HG02840 (cell line): ENCODE measurements around the gene CAMK2D.

ENCODE experiments used
- ATAC-seq: cut with Tn5 transposase; IDR thresholded peaks from one replicate; pipeline ENCODE4 v1.9.1; 2021; ENCODE audit warnings: mild to moderate bottlenecking, moderate library complexity, moderate number of reproducible peaks; ENCODE audit not compliant: unreplicated experiment, low FRiP score

The CAMK2D gene

GRCh38 chr4:113452868-113453620 is 308.5 kb downstream of the CAMK2D start:
- ATAC-seq: no peak

- no peak for ATAC-seq
These were observed 309.4 kb downstream of the CAMK2D start for GRCh38 chr4:113452152-113452551.

GRCh38 chr4:113450295-113451080 is 311.1 kb downstream of the CAMK2D start:
- no peak for ATAC-seq

DNA sequence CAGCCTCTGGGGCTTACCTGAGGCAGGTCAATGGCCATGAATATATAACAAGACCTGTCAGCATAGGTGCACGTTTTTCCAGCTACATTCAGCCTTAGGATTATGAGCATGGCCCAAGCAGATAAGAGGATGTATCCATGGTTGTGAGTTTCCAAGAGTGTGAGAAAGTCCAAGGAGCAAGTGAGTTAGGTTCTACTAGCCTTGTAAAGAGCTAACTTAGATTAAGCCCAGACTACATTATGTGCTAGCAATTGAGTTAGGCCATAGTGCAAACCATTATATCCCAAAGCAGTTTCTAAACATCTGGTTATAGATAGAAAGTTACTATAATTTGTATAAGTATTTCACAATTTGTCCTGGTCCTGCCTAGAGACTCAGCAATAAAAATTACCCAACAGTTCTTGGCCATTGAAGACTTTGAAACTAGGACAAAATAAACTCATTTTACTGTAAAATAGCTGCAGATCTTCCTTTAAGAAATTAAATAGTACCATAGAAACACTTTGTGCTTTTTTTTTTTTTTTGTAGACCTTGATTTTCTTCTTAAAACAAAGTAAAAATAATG is 312.0 kb downstream of the CAMK2D start:
- ATAC-seq: no peak

DNA sequence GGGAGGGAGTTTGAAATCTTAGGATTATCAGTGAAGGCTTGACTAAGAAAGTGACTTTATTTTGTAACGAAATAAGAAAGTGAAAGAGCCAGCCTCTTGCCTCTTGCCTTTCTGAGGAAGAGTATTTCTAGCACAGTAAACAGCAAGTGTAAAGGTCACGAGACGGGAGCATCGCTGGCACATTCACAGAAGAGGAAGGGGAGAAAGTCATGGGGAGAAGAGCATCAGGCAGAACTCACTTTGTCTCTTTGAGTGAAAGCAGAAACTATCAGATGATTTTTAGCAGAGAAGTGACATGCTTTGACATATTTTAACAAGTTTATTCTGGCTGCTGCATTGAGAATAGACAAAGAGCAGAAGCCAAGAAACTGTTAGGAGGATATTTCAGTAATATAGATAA is 313.8 kb downstream of the CAMK2D start:
- ATAC-seq: no peak

DNA sequence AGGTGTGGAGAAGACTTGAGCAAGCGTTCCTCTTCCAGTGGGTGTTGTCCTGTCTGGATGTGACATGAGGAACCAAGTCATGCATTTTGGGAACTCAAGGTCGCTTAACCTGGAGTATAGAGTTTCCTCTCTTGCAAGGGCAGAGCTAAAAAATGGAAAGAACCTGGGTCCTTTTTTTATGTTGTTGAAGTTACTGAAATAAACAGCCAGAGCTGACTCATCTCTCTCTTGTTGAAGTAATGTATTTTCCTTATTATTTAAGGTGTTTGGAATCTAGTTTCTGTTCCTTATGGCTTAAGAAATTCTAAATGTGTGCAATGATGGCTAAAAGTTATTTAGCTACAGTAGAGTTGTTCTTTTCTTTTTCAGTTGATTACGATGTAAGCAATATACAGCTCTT is 314.5 kb downstream of the CAMK2D start:
- ATAC-seq: no peak

DNA sequence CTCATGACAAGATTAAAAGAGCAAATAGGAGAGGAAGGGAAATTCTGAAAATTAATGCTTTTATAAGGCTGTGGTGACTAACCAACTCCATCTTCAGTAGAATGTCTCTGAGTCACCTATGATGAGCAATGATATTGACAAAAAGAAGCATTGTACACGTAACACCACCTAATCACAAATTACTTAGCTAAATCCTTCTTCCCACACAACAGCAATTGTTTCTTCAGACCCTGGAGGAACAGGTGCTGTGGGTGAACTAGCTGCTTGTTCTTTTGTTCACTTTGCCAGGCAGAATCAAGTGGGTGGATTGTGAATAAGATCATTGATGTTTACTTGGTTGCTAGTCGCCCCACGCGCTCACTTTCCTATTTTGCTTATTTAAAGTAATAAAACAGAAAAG is 315.5 kb downstream of the CAMK2D start:
- no peak for ATAC-seq

DNA sequence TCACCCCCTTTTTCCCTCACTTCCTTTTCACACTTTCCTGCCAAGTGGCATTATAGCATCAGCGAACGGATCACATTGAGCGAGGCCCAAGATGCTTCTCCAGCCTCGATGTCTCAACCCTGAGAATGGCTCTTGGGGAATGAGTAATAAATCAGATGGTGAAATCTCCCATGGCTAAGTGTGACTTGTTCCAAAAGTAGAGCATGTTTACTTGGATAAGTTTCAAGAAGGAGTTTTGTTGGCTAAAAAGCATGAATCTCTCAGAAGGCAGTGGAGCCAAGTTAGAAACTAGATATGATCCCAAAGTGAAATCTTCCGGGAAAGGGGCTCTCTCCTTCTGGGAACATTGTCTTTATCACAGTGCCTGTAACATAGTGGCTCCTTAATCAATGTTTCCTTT is 316.3 kb downstream of the CAMK2D start:
- ATAC-seq: no peak

- ATAC-seq: no peak
These were observed 317.2 kb downstream of the CAMK2D start for GRCh38 chr4:113444386-113444785.

DNA sequence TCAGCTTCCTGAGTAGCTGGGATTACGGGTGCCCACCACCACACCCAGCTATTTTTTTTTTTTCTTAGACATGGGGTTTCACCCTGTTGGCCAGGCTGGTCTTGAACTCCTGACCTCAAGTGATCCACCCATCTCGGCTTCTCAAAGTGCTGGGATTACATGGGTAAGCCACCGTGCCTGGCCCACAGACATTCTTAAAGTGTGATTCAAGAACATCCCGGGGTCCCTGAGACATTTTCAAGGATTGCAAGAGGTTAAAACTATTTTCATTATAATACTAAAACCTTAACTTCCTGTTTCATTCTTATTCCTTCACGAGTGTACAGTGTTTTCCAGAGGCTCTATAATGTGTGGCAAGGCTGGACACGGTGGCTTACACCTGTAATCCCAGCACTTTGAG is 318.7 kb downstream of the CAMK2D start:
- ATAC-seq: no peak

GRCh38 chr4:113440371-113440770 is 321.2 kb downstream of the CAMK2D start:
- no peak for ATAC-seq

GRCh38 chr4:113438596-113438995 is 322.9 kb downstream of the CAMK2D start:
- ATAC-seq: no peak

GRCh38 chr4:113437129-113437528 is 324.4 kb downstream of the CAMK2D start:
- ATAC-seq: no peak

DNA sequence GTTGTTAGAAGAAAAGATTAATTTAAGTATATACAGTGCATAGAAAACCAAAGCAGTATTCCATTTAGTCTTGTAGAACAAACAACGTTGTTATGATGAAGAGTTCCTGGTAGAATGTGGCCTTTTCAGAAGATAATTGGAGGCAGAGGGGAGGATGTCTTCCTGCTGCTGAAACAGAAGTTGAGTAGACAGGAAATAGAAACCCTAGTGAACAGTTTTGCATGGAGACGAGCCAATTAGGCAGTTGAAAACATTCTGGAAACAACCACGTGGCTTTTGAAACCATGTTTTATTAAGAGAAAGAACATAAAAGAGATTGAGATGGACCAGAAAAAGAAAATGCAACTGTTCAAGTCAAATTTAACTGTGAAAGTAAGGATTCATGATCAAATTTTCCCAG is 325.2 kb downstream of the CAMK2D start:
- ATAC-seq: no peak

GRCh38 chr4:113435893-113436292 is 325.6 kb downstream of the CAMK2D start:
- no peak for ATAC-seq

GRCh38 chr4:113434247-113434587 is 327.3 kb downstream of the CAMK2D start:
- ATAC-seq: no peak

DNA sequence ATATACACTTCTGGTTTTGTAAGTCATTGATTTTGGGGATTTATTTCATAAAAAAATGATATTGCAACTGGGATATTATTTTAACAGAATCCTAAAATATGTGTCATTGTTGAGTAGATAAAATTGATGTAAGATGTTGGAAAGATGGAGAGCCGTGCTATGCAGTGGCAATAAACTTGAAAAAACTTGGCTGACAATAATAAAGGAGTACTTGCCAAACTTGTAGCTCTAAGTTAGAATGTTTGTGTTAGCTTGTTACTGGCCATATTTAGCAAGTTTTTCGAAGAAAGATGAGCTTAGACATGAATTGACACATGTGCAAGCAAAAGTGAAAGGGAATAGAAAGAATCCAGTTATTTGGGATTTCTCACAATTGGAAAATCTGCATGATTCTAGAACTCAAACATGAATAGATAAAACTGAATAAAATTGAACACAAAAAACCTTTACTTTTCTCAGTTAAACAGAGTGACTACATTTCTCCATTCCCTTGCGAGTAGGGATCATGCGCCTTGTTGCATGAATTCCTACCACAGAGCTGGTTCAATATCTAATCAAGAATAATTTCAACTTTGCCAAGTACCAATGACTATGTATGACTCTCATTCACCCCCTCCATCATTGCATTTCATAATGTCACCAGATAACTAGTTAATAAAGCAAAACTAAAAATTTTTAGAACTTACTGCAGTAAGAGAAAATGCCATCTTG is 327.8 kb downstream of the CAMK2D start:
- ATAC-seq: no peak

GRCh38 chr4:113433116-113433515 is 328.4 kb downstream of the CAMK2D start:
- no peak for ATAC-seq

GRCh38 chr4:113423631-113424030 is 337.9 kb downstream of the CAMK2D start:
- ATAC-seq: no peak

GRCh38 chr4:113420938-113421337 is 340.6 kb downstream of the CAMK2D start:
- ATAC-seq: no peak

DNA sequence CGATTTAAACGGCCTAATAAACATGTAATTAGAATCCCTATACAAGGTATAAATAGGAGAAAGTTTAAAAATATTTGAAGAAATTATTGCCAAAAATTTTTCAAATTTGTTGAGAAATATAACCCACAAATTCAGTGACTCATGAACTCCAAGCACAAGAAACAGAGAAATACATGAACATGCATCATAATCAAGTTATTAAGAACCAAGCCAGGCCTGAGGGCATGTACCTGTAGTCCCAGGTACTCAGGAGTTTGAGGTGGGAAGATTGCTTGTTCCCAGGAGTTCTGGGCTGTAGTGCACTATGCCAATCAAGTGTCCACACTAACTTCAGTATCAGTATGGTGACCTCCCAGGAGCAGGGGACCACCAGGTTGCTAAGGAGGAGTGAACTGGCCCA is 341.9 kb downstream of the CAMK2D start:
- ATAC-seq: no peak
